GM18502 (cell line): ENCODE results near the gene CHST11.
A peak's percentile ranks its signal among the peaks of the same experiment; 100 is the strongest.

ENCODE experiments used
- ATAC-seq: cut with Tn5 transposase; IDR thresholded peaks from one replicate; pipeline ENCODE4 v1.9.1; 2021; ENCODE audit warnings: mild to moderate bottlenecking; ENCODE audit not compliant: unreplicated experiment, poor library complexity

Gene CHST11

DNA sequence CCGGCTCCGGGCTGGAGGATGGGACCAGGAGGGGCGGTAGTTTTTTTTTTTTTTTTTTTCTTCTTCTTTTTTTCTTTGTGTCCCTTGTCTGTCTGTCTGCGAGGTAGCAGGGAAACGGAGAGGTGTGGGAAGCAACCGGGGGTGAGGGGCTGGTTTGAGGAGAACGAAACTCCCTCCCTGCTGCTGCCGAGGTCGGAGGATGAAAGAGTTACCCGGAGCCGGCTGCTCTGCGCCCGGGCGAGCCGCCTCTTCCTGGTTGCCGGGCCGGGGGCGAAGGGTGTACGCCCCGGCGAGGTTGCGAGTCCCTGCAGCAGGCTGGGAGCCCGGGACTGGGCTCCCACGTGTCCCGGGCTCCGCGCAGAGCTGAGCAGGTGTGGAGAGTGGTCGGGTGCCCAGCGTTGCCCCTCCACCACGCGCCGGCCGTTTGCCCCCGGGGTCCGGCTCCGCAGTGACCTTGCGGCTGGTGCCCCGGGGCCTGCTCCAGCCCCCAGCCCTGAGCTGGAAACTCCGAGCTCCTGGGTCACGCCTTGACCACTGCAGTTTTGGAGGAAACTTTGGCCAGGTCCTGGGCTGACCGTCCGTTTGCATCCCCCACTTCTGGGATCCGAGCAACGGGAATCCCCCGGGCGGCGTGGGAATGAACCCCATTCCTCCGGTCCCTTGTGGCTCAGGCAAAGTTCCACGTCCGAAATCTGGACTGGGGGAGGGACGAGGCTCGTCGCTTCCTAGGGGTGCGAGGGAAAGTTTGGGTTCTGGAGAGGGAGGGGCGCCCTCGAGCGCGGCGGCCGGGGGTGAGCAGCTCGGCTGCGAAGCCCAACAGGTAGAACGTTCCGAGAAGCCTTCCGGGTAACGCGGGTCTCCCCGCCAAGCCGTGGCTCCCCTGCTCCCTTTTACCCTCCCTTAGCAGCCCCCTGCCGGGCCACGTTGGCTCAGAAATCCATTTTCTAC, 1.3 kb downstream of the CHST11 start:
- no peak for ATAC-seq

GRCh38 chr12:104458694-104459367, 2.1 kb downstream of the CHST11 start:
- no peak for ATAC-seq

DNA sequence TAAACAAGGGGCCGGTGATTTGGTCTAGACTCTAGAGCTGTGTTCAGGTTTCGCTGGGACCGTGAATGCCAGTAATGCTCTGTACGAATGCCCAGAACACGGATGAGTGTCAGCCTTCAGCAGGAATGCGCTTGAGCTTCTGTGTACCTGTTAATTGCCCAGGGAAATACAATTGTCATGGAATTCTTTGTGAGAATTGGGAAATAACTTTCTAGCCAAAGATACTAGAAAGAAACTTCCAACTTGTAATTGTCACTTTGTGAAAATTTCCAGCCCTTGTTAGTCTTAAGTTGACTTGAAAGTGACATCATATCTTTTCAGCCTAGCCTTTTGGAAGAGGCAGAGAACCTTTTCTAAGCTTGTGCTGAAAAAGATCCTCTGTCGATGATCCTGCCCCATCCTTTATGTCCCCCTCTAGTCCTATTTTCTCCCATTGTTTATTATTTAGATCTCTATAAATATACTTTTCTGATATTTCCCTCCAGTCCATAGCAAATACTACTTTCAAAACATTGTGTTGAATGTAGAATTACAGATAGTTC, 2.7 kb downstream of the CHST11 start:
- ATAC-seq: no peak

DNA sequence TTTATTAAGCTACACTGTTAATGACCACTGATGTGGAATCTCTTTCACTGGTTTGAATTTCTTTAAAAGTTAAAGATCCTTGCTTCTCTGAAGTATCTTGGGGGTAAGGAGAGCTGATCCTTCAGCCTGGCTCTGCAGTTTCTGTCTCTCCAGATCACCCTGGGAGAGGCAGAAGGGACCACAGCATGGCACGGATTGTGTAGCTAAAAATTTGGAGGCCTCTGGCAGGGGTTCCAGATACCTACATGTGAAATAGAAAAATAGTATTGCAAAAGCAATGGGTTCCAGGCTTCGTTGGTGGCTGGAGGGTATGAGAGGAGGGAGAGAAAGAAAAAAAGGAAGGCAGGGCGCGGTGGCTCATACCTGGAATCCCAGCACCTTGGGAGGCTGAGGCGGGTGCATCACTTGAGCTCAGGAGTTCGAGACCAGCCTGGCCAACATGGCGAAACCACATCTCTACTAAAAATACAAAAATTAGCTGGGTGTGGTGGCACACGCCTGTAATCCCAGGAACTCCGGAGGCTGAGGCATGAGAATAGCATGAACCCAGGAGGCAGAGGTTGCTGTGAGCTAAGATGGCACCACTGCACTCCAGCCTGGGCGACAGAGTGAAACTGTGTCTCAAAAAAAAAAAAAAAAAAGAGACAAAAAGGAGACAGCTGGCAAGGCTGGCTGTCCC, 3.4 kb downstream of the CHST11 start:
- ATAC-seq: no peak

DNA sequence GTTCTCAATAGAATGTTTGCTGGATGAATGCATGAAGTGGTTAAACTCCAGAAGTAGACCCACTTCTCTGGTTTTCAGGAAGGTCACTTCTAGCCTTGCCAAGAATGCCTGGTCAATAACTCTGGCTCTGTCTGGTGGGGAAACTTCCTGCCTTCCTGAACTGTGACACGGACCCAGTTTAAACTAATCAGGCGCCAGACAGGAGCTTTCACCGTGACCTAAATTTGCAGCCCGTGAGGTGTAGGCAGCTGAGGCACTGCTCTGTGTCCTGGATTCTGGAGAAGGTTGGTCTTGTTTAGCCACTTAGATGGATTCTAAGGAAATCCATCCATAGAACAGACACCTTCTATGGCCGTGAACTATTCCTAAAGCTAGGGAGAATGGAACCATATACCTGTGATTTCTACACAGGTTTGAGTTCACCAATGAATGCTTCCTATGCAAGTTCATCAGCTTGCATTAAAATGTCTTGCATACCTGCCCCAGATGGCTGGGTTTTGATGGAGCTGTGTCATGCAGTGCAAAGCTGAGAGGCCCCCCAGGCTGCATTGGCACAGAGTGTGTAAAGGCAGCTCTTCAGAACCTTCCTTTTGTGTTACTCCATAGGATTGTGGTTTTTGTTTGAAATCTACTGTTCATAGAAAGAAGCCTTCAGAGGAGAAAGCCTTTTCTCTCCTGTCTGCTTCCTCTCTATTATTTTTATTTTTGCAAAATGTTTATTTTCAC, 4.4 kb downstream of the CHST11 start:
- no peak for ATAC-seq

DNA sequence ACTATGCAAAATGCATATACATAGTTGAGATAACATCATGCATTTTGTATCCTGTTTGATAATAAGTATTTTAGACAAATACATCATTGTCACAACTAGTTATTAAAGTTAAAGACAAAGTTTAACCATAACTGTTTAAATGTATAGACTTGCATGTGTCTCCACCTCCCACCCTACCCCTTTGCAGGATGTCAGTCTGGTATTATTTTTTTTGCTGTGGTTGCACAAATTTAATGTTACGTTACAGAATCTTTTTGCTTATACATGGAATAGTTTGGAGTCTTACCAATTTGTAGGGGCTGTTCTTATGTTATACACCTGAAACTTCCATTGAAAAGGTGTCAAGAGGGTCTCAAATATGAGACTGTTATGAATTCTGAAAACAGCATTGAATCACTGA, 5.6 kb downstream of the CHST11 start:
- no peak for ATAC-seq

DNA sequence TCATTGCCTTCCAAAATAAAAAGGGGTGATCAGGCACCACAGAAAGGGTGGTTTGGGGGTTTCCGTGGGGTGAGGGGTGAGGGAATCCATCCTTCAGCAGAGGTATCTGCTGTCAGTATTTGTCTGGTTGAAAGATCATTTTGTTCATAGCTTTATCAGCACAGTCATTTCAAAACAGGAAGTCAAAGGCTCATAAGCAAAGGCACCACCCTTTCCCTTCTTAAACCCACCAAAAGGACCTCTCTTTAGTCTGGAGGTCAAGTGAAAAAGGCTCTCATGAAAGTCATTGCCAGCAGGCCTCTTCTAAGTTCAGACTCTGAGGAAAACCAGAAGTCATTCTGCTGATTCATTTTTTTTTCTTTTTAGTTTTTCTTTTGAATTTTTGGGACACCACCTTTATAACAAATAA, 6.2 kb downstream of the CHST11 start:
- peak; percentile 51 for ATAC-seq

DNA sequence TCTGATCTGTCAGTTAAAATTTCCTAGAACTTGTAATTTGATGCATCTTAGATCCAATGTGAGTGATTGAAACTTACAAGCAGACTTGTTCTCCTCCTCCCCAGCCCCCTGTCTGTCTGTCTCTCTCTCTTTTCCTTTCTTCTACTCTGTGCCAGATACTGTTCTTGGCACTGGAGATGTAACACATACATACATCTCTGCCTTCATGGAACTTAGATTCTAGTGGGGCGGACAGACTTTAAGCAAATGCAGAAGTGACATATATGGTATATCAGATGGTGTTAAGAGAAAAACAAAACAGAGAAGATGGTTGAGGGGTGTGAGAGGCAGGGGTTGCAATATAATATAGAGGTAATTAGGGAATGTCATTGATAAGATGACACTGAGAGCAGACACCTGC, 6.6 kb downstream of the CHST11 start:
- no peak for ATAC-seq

GRCh38 chr12:104464899-104465298, 8.2 kb downstream of the CHST11 start:
- no peak for ATAC-seq

- ATAC-seq: no peak
Observed at GRCh38 chr12:104466709-104467345, 10.1 kb downstream of the CHST11 start.

DNA sequence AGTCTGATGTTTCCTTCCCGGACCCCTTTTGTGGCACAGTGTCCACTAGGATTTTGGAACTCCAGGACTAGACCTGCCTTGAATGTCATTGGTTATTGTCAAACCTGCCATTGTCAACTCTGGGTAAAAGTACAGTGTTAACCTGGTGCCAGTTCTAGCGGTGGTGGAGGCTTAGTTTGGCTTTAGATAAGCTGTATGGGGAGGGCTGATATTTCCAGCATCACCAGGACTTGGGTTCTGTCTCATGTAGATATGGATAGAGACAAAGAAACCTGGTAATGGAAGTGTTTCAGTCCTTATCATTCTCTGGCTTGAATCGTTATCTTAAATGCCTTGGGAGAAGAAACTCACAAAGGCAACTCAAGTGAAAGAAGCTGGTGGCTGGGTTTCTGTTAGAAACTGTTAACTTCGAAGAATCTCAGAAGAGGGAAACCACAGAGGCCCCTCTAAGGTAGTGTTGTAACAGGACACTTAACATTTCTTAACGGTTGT, 10.6 kb downstream of the CHST11 start:
- ATAC-seq: no peak

- no peak for ATAC-seq
Observed at GRCh38 chr12:104468371-104468770, 11.6 kb downstream of the CHST11 start.

GRCh38 chr12:104469066-104469465, 12.3 kb downstream of the CHST11 start:
- no peak for ATAC-seq

GRCh38 chr12:104469523-104469922, 12.8 kb downstream of the CHST11 start:
- ATAC-seq: no peak

GRCh38 chr12:104470521-104470920, 13.8 kb downstream of the CHST11 start:
- ATAC-seq: no peak

DNA sequence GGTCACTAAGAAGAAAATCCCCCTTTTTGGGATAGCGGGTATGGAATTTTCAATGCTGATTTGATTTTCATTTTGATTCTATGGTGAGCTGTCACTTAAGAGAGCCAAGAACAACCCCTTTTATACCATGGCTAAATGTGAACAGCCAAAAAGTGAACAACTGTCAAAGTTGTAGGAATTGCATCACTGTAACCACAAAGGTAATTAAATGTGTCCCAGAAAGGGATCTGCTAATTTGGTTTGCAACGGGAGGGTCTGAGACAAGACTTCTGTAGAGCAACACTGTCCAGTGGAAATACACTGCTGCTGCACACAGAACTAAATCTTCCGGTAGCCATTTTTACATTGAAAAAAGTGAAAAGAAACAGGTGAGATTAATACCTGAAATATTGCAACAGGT, 14.6 kb downstream of the CHST11 start:
- ATAC-seq: no peak

GRCh38 chr12:104472748-104473147, 16.0 kb downstream of the CHST11 start:
- no peak for ATAC-seq

- peak; percentile 72 for ATAC-seq
Observed at GRCh38 chr12:104473374-104473983, 16.7 kb downstream of the CHST11 start.

GRCh38 chr12:104475271-104475670, 18.5 kb downstream of the CHST11 start:
- ATAC-seq: no peak
